Measurements from ENCODE around the gene POGLUT2. TPM values are rescaled to one million over a fixed set of nuclear protein-coding genes. Genes with fewer than 3 reads are reported as not detected.

POGLUT2 gene
- total RNA-seq, 1 donor from 2014 or later: 2.3 TPM

DNA sequence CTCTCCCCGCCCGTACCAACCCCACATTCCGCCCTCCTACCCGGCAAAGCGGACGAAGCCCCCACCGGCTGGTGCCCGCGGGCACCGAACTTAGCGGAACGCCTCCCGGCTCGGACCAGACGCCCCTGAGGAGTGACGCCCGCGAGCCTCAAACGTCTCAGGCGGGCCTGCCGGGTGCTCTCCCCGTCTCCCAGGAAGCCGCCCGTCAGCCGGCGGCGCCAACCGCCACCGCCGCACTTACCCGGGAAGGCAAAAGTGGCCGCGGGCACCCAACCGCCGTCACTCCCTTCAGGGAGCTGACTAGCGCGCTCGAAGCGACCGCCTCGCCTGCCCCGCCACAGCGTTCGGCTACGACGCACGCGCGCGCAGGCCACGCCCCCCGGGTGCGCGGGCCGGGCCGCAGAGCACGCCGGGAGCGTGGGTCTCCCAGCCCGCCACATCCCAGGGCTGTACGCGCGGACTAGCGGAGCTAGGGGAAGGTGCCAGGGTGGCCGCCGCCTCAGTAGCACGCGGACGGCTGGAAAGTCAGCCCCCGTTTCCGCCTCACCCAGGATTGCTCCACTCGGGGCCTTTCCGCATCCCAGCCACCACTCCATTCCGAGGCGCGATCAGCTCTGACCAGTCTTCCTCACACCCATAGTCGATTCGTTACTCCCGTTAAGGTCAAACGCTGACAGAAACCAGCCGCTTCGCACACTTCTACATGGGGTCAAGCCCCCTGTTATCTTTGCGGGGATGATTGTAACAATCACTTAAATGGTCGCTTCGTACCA is 25.1 kb downstream of the POGLUT2 start, which contains the start of gene TEX30:
TSS of gene TEX30 (minus strand) at position 346 of the 773 bp plus-strand sequence. CDS start 3,760 bp downstream, outside the sequence.
- peak; percentile 91 for DNase-seq (ENCODE audit: low spot score)
- intact Hi-C loops (cut with DNase I): loop anchor here (1.0 to 2.0 kb wide), 2 partner anchors 27 to 181 kb away; no protein-coding TSS in a partner anchor

- intact Hi-C loops (cut with DNase I): loop anchor here (2.0 kb wide), 1 partner anchor 179 kb away; no protein-coding TSS in a partner anchor
- no peak for DNase-seq (ENCODE audit: low spot score)
Observed at GRCh38 chr13:102772042-102772425, 26.7 kb downstream of the POGLUT2 start.

GRCh38 chr13:102771298-102772041 is 27.3 kb downstream of the POGLUT2 start:
- intact Hi-C loops (cut with DNase I): loop anchor here (2.0 kb wide), 1 partner anchor 179 kb away; no protein-coding TSS in a partner anchor
- no peak for DNase-seq (ENCODE audit: low spot score)

GRCh38 chr13:102770435-102770834 is 28.3 kb downstream of the POGLUT2 start:
- no peak for DNase-seq (ENCODE audit: low spot score)
- intact Hi-C loops (cut with DNase I): no loop called here

DNA sequence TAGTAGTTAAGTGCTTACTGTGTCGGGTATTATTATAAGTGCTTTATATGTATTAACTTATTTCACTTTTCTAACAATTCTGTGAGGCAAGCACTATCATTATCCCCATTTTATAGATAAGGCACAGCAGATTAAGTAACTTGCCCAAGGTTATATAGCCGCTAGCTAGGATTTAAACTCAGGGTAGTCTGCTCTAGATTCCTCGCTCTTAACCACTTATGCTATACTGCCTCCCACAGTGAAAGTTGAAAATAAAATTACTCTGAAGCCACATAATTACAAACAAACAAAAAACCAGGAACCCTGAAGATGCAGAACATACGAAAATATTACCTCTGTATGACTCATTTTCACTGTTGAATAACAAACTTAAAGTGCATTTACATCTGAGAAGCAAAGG is 29.1 kb downstream of the POGLUT2 start:
- intact Hi-C loops (cut with DNase I): no loop called here
- no peak for DNase-seq (ENCODE audit: low spot score)

DNA sequence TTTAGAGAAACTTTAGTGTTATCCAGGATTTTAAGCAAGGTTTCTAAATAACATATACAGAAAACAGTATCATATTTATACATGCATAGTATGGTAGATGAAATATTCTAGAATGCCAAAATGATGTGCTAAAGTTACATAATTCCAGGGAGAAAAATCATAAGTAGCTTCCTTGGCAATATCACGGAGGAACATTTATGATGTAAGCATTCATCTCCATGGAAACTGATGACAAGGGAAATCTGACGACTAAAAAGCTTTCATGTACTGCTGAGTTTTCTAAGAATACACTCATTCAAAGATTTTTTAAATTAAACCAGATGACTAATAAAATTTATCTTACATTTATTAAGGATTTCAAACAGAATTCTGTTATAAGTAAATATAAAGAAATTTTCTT is 29.9 kb downstream of the POGLUT2 start:
- intact Hi-C loops (cut with DNase I): no loop called here

DNA sequence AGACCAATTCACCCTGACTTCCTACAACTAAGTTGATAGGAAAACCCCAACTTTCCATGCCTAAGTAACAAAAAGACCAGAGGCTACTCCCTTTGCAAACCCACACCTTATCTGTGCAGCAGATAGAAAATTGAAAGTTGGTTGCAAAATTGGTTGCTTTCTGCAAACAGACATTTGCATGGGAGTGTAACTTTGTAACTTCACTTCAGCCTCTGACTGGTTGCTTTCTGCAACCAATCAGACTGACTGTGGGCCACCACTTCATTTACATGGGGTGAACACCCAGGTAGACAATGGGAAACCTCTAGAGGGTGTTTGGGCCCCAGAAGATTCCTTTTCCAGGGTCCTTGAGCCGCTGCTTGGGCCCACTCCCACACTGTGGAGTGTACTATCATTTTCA is 35.0 kb downstream of the POGLUT2 start:
- DNase-seq (ENCODE audit: low spot score): no peak
- intact Hi-C loops (cut with DNase I): no loop called here

More for the DNA sequence above, 29.9 kb downstream of the POGLUT2 start:
- no peak for DNase-seq (ENCODE audit: low spot score)

GRCh38 chr13:102761071-102761470 is 37.7 kb downstream of the POGLUT2 start:
- no peak for DNase-seq (ENCODE audit: low spot score)
- intact Hi-C loops (cut with DNase I): no loop called here

GRCh38 chr13:102758842-102759241 is 39.9 kb downstream of the POGLUT2 start:
- no peak for DNase-seq (ENCODE audit: low spot score)
- intact Hi-C loops (cut with DNase I): no loop called here

DNA sequence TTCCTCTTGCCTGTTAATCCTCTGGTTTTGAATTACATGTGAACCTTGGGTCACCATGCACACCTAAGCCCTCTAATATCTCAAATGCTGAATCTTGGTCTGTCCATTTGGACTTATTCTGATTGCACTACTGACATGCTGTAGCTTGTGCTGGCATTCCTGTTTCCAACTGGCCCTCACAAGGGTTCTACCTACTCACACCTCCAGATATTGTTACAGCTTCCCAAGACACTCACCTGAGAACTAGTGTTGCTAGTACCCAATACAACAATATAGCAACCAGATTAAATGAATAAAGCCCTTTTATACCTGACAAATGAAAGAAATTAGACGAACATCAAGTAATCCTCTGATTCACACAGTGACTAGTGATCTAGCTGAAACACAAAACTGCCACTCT is 41.8 kb downstream of the POGLUT2 start:
- no peak for DNase-seq (ENCODE audit: low spot score)
- intact Hi-C loops (cut with DNase I): no loop called here

- intact Hi-C loops (cut with DNase I): no loop called here
- DNase-seq (ENCODE audit: low spot score): no peak
Observed at GRCh38 chr13:102751886-102752285, 46.9 kb downstream of the POGLUT2 start.

DNA sequence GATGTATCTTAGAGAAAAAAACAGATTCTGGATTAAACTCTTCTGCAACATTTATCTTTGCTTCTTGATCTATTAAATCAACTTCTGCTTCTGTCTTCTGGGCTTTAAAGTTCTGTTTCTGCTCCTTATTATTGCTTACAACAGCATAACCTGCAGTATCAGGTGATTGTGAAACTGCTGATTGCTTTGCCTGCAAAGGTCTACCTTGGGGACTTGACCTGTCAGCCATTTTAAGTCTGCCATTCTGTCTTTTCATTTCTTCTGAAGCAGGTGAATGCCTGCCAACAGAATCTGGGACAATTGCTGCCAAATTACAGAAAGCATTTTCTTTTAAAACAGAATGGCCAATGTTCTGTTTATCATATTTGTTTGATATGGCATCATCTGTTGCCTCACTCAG is 56.3 kb downstream of the POGLUT2 start:
- DNase-seq (ENCODE audit: low spot score): no peak
- intact Hi-C loops (cut with DNase I): no loop called here

- DNase-seq (ENCODE audit: low spot score): no peak
- intact Hi-C loops (cut with DNase I): no loop called here
Observed at GRCh38 chr13:102742101-102742500, 56.7 kb downstream of the POGLUT2 start.

Other genes starting within 250 kb of the POGLUT2 start
- 31.0 TPM for gene TPP2, start 202.0 kb downstream of the POGLUT2 start, total RNA-seq
- gene METTL21C, start 103.9 kb downstream of the POGLUT2 start, total RNA-seq: not detected
- gene TEX30, start 25.2 kb downstream of the POGLUT2 start, total RNA-seq: 5.9 TPM
- gene BIVM, start 143 bp upstream of the POGLUT2 start, total RNA-seq: 30.4 TPM
- 36.5 TPM for gene ERCC5, start 47.1 kb upstream of the POGLUT2 start, total RNA-seq

All from cardiac septum (tissue), 1 donor.